ENCODE measurements around the gene GNAT3. TPM values are rescaled to one million over a fixed set of nuclear protein-coding genes. Genes with fewer than 3 reads are reported as not detected.

GNAT3 gene
- total RNA-seq, 1 donor from 2014 or later, result not detected

DNA sequence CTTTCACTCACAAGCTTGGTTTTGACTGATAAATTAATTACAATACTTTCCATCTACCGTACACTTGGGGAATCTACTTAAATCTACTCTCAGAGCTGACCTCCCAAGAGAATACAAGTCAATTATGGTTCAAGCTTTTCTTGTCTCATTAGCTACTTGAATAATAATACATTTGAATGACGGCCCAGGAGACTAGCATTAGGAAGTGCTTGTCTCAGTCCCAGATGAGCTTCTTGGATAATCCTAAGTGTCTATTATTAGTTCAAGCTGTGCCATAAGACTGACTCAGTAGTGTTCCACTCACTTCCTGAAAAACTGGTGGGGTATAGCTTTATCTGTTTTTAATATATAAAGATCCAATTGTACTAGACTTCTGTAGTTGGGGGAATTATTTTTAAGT, 100.2 kb downstream of the GNAT3 start:
- no peak for DNase-seq (ENCODE audit: low spot score)
- Mint-ChIP-seq H3K27ac (ENCODE audit: unreplicated experiment) (no peak overlapping the region), H3K4me3 (ENCODE audit: unreplicated experiment) (no peak overlapping the region)

GRCh38 chr7:80410081-80410480, 101.8 kb downstream of the GNAT3 start:
- H3K36me3 Mint-ChIP-seq (ENCODE audit: low read depth), result no peaks in the 10 kb centered on the region
- DNase-seq (ENCODE audit: low spot score), result no peak
- no peak overlapping the region for H3K4me3 Mint-ChIP-seq (ENCODE audit: unreplicated experiment)
- no peak for TF ChIP-seq CTCF (IDR thresholded peaks at IDR 0.05)
- no peaks in the 10 kb centered on the region for H3K4me1 Mint-ChIP-seq (ENCODE audit: low read depth)
- no peak overlapping the region for H3K27ac Mint-ChIP-seq (ENCODE audit: unreplicated experiment)
- no peaks in the 10 kb centered on the region for H3K27me3 Mint-ChIP-seq (ENCODE audit: low read depth)
- peaks cover 5% of the 10 kb centered on the region for H3K9me3 Mint-ChIP-seq (ENCODE audit: low read depth)

More for the DNA sequence above, 100.2 kb downstream of the GNAT3 start:
- no peaks in the 10 kb centered on the region for H3K36me3 Mint-ChIP-seq (ENCODE audit: low read depth)
- H3K9me3 Mint-ChIP-seq (ENCODE audit: low read depth), result peaks cover 5% of the 10 kb centered on the region
- no peaks in the 10 kb centered on the region for H3K4me1 Mint-ChIP-seq (ENCODE audit: low read depth)
- no peaks in the 10 kb centered on the region for H3K27me3 Mint-ChIP-seq (ENCODE audit: low read depth)
- TF ChIP-seq CTCF (IDR thresholded peaks at IDR 0.05), result no peak

Other genes starting within 250 kb of the GNAT3 start
- 0.39 to 0.95 TPM (median 0.72 TPM) in 3 replicates for gene CD36, start 126.6 kb upstream of the GNAT3 start, total RNA-seq

Data from chondrocyte (in vitro differentiated cells).